Left lobe of liver (tissue), 2 donors: ENCODE measurements around the gene FECH. TPM values are rescaled to one million over a fixed set of nuclear protein-coding genes. Genes with fewer than 3 reads are reported as not detected.
"Not testable (repeated sequence)": the region's sequence is repeated elsewhere in the genome, so short reads cannot be mapped to it uniquely, and the experiment has no call there.

Experiments
- ATAC-seq: fragments of 200-7000 bp; cut with Tn5 transposase; one replicate; pipeline ENCODE4 v1.9.1; 2020; ENCODE audit warnings: mild to moderate bottlenecking, moderate library complexity
- DNase-seq: peaks from one replicate; pipeline ENCODE4 v3.0.0-alpha.2; 2020; ENCODE audit warnings: low spot score
- total RNA-seq: library from RNA; stranded (reverse); gene quantifications from one replicate; pipeline ENCODE4 v1.2.1, GENCODE V29; 2021
- donor health status: DM: no; HTN: no; CAD: no; lungs with moderate emphysema.
- donor health status: DM: no; HTN: yes; CAD: no.

FECH gene, protein sequence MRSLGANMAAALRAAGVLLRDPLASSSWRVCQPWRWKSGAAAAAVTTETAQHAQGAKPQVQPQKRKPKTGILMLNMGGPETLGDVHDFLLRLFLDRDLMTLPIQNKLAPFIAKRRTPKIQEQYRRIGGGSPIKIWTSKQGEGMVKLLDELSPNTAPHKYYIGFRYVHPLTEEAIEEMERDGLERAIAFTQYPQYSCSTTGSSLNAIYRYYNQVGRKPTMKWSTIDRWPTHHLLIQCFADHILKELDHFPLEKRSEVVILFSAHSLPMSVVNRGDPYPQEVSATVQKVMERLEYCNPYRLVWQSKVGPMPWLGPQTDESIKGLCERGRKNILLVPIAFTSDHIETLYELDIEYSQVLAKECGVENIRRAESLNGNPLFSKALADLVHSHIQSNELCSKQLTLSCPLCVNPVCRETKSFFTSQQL
- total RNA-seq = 31.5 TPM

DNA sequence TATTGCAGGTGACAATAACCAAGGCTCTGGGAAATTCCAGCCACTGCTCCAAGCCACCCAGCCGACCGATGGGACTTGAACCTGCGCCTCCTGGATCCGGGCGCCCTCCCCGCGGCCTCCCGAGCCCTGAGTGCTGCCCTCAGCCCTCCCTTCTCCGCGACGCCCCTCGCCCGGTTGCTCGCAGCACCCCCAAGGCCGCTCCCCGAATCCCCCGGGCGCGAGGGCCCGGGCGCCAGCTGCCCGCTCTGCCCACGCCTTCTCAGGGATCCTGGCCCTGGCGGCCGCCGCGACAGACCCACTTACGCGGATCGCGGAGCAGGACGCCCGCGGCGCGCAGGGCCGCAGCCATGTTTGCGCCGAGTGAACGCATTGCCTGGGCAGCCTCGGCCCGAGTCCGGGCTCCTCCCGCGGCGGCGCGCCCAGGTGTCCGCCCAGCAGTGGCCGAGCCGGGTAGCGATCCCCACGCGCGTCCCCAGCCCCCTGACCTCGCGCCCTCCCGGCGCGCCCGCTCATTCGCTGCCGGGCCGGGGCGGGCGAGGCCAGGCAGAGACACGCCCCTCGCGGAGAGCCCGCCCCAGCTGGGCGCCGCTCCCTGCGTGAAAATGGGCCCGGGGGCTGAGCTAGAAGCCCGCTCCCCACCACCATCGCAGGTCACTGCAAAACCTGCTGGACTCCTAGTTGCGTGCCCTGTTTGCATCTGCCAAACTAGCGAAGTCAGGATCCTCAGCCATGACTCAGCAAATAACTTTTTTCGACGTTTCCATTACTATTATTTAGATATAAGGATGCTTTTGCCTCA lies at the start of gene FECH:
FECH (minus strand) TSS at position 452 of the 799 bp plus-strand sequence; CDS start at position 370, 82 bp downstream.
- ATAC-seq = peak; percentile 98
- peak; percentile 91 for DNase-seq

DNA sequence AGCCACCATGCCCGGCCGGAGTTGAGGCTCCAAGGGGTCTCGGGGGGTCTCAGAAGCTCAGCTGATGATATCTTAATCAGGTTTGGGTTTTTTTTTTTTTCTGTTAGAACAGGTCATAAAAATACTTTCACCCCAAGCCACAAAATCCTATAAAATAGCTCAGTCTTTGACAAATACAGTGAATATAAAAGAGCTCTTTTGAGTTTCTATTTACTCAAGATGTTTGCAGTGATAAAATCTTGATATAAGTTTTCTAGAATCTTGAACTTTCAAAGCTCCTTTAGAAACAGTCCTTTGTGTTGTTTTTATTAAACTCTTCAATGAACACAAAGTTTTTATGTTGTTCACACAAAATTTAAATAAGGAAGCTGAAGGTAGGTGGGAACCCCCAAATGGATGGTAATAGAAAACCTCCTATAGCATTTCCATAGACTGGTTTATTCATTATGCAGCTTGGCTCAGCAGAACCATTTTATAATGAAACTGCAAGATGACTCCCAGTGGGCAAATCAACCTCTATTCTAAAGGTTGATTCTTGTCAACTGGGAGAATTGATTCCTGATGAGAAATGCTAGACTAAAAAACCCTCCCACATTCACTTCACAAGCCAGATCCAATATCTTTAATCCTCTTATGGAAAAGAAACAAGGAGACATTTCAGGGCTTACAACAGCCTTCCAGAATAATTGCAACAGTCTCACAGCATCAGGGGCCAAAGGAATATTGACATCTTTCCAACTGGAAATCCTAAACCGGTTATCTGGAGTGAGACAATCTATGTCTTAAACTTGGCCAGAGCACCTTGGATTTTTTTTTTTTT lies 48.7 kb upstream of the FECH start:
- no peak for ATAC-seq
- no peak for DNase-seq

DNA sequence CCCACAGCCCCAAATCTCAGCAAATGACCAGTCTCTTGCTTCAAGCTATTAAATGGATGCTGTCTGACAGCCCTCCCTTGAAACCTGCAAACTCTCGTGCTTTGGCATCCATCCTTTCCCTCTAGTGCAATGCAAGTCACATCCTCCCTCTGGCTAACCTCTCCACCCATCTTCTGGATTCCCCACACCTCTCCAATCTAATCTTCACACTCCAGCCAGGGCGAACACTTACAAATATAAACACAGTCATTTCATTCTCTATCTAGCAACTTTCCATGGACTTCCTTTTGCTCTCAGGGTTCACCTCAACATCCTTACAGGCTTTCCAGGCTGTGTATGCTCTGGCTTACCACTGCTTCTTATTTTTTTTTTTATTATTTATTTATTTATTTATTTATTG lies 45.2 kb upstream of the FECH start:
- ATAC-seq = no peak

DNA sequence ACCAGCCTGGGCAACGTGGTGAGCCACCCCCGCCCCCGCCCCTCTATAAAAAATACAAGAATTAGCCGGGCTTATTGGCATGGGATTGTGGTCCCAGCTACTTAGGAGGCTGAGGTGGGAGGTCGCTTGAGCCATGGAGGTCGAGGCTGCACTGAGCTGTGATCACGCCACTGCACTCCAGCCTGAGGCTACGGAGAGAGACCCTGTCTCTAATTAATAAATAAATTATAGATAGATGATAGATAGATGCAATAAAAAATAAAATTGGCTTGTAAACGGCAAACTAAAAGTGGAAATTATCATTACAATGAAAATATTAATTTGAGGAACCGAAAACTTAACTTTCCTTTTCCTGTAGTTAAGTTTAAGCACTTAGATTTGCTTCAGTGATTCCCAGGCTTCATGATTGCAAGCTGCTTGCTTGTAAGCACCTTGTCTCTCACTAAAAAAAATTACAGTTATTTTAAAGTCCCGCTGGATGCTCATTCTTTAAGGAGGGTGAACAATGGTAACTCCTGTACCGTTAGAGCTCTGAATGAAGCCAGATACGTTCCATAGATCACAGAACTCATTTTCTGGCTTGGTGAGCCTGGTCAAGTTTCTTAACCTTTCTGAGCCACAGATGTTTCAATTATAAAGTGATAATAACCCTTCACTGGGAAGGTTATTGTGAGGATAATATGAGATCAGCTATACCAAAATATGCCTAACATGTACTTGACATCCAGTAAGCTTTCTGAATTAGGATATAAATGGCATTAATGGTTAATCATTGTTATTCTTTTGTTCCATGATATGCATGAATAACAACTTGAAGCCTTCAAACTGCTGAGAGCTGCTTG lies 44.5 kb upstream of the FECH start:
- no peak for DNase-seq
- ATAC-seq = no peak

More for the DNA sequence above, 45.2 kb upstream of the FECH start:
- no peak for DNase-seq

DNA sequence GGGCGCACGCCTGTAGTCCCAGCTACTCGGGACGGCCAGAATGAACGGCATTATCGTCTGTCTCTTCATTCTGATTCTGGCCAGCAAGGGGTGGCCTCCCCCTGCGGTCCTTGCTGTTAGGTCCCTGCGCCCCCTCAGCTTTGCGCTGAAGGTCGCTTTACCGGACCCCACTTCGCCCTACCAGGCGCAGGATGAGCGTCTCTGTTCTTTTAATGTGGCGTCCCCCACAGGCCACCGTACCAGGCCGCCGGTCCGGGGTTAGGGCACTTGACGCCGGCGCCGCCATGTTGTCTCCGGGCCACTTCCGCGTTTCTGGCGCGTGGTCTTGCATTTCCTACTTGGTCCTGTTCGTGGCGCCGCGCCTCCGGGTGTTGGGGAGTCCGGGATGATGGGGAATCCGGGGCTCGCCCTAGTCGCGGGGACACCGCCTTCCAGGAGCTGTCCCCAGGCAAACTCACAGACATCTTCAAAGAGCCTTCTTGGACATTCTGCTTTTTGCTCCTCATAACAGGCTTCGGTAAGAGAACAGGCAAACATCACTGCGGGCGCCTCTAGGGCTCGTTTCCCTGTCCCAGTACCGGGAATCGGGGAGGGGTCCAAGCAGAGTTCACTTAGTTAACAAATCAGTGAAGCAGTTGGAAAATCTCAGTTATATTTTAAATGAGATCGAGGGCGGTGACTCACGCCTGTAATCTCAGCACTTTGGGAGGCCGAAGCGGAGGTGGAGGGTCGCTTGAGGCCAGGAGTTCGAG lies 43.7 kb upstream of the FECH start:
- ATAC-seq (peak; percentile 100), DNase-seq (peak; percentile 96)

DNA sequence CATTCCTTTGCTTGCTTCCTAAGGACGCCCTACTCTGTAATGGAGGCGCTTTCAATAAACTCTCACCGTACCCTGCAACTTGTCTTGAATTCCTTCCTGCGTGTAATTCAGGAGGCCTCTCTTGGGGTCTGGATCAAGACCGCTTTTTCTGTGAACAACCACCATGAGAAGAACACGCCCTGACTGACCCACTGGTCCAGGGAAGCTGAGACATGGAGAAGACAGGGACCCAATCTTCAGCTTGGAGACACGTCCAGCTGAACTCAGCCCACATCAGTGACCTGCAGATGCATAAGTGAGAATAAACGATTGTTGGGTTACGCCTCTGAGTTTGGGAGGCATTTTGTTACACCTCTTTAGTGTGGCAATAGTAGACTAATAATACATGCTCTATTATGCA lies 42.9 kb upstream of the FECH start:
- no peak for DNase-seq
- no peak for ATAC-seq

DNA sequence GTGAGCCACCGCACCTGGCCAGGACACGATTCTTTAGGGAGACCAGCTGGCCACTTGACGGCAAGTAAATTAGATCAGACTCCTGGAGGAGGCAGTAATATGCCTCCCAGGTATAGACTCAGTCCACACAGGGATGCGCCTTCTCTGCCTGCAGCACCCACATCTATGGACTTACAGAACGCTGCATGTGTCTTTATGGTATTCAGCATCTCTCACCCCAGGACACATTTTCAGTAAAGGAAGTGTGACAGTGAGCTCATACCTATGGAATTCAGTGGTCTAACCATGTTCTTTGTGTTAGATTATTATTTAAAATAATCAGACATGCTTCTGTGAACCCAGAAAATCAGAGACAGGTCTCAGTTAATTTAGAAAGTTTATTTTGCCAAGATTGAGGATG lies 41.0 kb upstream of the FECH start:
- DNase-seq (no peak), ATAC-seq (no peak)

DNA sequence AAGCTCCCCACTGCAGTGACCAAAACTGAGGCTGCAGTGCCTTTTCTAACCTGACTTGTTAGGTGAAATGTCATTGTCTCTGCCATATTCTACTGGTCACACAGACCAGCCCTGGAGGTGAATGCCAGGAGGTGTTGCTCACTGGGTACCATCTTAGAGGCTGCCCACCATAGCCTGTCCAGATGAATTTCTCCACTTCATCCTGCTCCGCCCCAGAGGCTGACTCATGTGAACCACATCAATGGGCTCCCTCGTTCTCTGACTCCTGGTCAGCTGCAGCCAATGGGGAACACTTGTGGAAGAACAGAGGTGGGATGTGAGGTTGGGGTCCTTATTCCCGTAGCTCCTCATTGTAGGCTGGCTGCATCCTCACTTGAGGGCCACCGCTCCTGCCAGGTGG lies 38.5 kb upstream of the FECH start:
- DNase-seq (no peak), ATAC-seq (no peak)

DNA sequence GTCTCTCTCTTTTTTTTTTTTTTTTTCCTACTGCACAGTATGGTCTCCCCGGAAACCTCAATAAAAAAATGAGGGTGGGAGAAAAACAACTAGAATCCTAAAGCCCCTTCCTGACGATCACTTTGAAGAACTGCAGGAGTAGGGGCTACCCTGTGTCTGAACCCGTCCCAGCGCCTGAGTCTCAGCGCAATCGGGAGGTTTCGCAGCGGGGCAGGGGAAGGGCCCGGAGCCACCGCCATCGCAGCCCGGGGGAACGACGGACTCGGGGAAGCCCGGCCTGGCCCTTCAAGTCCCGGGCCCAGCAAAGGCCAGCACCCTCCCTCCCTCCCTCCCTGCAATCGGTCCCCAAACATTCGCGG lies 34.7 kb upstream of the FECH start:
- DNase-seq = no peak
- peak; percentile 54 for ATAC-seq

DNA sequence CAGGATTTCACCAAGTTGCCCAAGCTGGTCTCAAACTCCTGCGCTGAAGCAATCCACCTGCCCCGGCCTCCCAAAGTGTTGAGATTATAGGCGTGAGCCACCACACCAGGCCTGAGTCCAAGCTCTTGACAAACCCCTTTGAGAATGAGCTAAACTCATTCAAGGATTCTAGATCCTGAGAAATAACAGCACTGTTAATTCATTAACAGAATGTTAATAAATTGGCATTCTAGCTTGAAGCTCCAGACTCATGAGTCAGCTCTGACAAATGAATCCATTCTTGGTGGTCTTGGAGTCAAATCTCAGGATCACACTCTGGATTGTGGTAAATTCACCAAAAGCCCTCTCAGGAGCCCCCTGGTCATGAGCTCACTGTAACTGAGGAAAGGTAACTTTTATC lies 33.4 kb upstream of the FECH start:
- ATAC-seq (no peak), DNase-seq (no peak)

DNA sequence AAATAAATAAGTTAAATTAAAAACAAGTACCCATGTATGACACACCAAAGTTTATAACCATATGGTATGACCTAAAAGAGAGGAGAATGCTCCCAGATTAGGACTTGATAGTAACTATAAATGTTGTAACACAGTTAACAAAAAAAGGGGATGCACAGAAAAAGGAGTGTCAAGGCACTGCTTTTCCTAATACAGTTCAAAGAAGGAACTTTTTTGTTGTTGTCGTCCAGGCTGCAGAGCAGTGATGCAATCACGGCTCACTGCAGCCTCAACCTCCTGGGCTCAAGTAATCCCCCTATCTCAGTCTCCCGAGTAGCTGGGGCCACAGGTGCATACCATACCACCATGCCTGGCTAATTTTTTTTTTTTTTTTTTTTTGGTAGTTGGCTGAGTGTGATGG lies 32.4 kb upstream of the FECH start:
- ATAC-seq (no peak), DNase-seq (no peak)

DNA sequence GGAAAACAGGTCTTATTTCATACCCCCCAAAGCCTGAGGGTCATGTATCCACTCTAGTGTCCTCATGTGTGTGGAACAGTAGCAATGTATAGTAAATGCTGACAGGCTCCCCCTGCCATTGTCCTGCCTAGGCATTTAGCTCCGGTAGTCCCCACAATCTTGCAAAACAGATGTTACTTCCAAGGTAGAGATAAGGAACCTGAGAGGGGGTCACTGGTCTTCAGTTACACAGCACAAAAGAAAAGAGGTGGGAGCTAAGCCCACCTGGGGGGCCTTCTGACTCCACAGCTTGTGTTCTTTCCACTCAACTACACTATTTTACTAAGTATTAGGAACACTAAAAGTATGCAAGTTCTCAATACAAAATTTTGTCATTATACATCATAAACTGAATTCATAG lies 17.4 kb upstream of the FECH start:
- DNase-seq = no peak

DNA sequence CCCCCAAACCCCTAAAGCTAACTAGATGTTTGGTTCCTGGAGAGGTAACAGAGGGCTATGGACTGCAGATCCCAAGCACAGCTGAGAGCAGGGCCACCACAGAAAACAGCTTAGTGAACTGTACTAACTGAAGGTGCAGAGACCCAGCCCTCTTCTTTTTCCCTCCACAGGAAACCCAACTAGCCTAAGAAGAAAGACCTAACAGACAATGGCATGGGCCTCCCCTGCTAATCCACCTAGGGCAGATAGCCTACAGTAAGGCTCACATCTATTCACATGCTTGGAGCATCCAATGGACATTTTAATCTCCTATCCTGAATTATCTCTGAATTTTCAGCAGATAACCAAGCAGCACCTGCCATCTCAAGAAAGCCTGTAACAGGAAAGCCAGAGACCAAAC lies 8.8 kb upstream of the FECH start:
- DNase-seq (no peak), ATAC-seq (no peak)

More for the DNA sequence above, 17.4 kb upstream of the FECH start:
- no peak for ATAC-seq

DNA sequence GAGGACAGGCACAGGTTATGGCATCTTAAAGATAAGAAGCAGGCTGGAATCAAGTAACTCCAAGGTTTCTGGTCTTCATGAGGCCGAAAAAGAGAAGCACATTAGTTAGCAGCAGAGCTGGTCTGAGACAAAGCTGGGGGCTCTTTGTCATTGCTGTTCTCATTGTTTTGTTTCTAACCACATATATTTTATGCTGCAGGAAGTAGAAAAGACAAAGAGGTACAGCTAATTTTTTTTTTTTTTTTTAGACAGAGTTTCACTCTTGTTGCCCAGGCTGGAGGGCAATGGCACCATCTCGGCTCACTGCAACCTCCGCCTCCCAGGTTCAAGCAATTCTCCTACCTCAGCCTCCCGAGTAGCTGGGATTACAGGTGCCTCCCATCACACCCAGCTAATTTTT lies 6.2 kb upstream of the FECH start:
- DNase-seq = not testable (repeated sequence)

DNA sequence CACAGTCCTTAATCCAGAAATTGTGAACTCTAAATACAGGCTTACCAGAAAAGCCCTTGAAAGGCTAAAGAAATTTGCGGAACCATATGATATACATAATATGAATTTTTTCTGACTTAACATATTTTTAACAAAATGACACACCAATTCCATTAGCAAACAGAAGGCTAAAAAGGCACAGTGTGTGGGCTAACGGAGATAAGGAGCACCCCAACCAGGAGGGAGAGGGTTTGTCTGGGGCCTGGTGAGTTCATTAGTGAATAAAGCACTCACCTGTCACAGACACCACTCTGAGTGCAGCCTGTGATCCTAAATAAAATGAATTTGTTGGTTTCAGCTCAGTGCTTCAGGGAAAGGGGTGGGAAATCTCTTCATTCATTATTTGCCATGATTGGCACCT lies 2.7 kb upstream of the FECH start:
- DNase-seq = no peak
- ATAC-seq = no peak

More for the DNA sequence above, 6.2 kb upstream of the FECH start:
- not testable (repeated sequence) for ATAC-seq

DNA sequence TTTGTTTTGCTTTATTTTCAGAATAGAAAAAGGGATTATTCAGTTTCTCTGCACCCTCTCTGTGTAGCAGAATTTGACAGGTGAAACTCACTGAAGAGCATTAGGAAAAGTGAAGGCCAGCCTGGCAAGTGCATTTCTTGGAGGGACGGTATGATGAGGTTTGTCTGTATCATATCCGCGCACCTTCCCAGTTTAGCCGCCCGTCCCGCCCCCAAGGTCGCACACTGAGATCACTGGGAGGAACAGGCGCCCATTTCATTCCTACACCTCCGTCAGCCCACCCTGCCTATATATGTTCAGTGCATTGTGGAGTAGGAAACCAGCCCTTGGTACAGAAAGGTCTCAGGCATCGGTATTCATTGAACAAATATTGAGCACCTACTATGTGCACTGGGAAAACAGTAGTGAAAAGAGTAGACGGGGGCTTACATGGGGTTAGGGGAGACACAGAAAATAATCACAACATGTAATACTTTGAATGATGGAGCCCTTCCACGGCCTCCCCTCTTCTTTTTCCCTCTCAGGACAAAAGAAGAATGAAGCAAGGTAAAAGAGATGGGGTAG lies 678 bp upstream of the FECH start:
- ATAC-seq (no peak), DNase-seq (no peak)

DNA sequence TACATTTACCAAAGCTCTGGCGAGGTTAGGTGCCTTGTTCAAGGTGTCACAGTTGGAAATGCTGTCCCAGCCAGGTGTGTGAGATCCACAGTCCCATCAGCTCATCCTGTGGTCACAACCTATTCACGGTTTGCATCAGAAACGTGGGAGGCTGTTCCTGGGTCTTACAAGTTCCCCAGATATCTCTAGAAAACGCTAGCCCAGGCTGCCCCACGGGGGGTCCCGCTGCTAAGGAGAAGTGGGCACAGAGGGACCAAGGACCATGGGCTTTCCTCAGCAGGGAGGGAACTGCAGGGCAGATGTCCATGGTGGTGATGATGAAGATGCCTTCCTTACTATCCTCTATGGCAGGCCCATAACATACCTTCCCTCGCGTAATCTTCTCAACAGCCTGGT lies 649 bp downstream of the FECH start:
- peak; percentile 2 for ATAC-seq
- no peak for DNase-seq

DNA sequence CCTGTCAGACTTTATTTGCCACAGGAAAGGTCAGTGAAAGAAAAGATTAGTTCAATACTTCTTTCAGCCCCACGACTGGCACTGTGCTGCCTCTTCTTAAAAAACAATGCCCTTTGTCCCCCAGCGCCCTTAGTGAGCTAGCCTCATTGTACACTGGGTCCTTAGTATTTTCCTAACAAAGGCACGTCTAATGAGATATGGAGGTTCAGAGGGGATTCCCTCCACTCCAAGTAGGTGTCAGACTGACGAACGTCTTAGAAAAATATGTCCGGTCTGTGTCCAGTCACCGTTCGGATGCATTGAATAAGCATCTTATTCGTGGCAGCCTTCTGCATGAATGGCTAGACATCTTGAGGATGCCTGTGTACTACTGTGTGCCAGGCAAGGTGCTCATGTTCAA lies 1.1 kb downstream of the FECH start:
- DNase-seq (no peak), ATAC-seq (no peak)

DNA sequence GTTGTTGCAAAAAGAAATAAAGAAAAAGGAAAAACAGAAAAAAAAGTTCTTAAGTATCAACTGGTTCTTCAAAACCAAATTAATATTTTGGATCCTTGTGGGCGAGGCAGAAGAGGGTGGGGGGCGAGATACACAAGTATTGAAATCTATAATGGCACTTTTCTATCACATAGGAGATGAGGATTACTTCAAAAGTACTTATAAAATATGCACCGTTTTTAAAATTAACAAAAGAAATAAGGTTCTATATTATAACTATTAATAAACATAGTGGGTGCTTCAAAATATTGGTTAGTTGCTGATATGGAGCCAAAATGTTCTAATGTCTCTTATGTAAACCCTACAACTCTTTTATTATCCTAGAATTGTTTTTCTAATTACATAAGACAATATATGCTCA lies 2.1 kb downstream of the FECH start:
- ATAC-seq = no peak
- DNase-seq = no peak
